ENCODE measurements around the gene EXOSC3.
A peak's percentile ranks its signal among the peaks of the same experiment; 100 is the strongest.
"Not testable (repeated sequence)": the region's sequence is repeated elsewhere in the genome, so short reads cannot be mapped to it uniquely, and the experiment has no call there.

The EXOSC3 gene

GRCh38 chr9:37811906-37812476 lies 27.1 kb upstream of the EXOSC3 start:
- 100% methylated on average over 3 of the region's 6 CpGs for WGBS (ENCODE audit: insufficient coverage)
- no peak overlapping the region for H3K4me3 ChIP-seq (ENCODE audit: control insufficient read depth in 1 of 7, extremely low read depth in 1 of 7, insufficient read depth in 4 of 7, low read depth in 2 of 7, low read length in 6 of 7)
- H3K4me1 ChIP-seq (ENCODE audit: control extremely low read depth in 1 of 4, control insufficient read depth in 4 of 4, insufficient read depth in 4 of 4, low read length in 3 of 4): no peaks in the 10 kb centered on the region
- ChIA-PET CTCF (no interaction called here), POLR2A (no interaction called here)
- peaks cover 0 to 6% (median 2%) of the 10 kb centered on the region in 4 experiments for H3K36me3 ChIP-seq (ENCODE audit: control insufficient read depth in 4 of 4, insufficient read depth in 4 of 4, low read length in 3 of 4)
- peak in 1 of 3 donors; percentile 7 for DNase-seq
- H3K9me3 ChIP-seq (ENCODE audit: control extremely low read depth in 1 of 5, control insufficient read depth in 4 of 5, insufficient read depth in 2 of 5, low read depth in 1 of 5, low read length in 4 of 5): peaks cover 0 to 3% (median 0%) of the 10 kb centered on the region in 5 experiments
- H3K27ac ChIP-seq (ENCODE audit: insufficient read depth in 1 of 2, low read depth in 1 of 2, low read length in 2 of 2, poor library complexity in 1 of 2, severe bottlenecking in 2 of 2): no peak overlapping the region
- H3K27me3 ChIP-seq (replicated peaks in 2 of 5; ENCODE audit: control insufficient read depth in 4 of 5, insufficient read depth in 5 of 5, low read length in 4 of 5): no peaks in the 10 kb centered on the region

- not testable (repeated sequence) for H3K27ac ChIP-seq (ENCODE audit: insufficient read depth in 1 of 2, low read depth in 1 of 2, low read length in 2 of 2, poor library complexity in 1 of 2, severe bottlenecking in 2 of 2); H3K27me3 ChIP-seq (replicated peaks in 2 of 5; ENCODE audit: control insufficient read depth in 4 of 5, insufficient read depth in 5 of 5, low read length in 4 of 5); H3K4me3 ChIP-seq (ENCODE audit: control insufficient read depth in 1 of 7, extremely low read depth in 1 of 7, insufficient read depth in 4 of 7, low read depth in 2 of 7, low read length in 6 of 7); H3K9me3 ChIP-seq (ENCODE audit: control extremely low read depth in 1 of 5, control insufficient read depth in 4 of 5, insufficient read depth in 2 of 5, low read depth in 1 of 5, low read length in 4 of 5); H3K4me1 ChIP-seq (ENCODE audit: control extremely low read depth in 1 of 4, control insufficient read depth in 4 of 4, insufficient read depth in 4 of 4, low read length in 3 of 4); DNase-seq; H3K36me3 ChIP-seq (ENCODE audit: control insufficient read depth in 4 of 4, insufficient read depth in 4 of 4, low read length in 3 of 4)
- ChIA-PET CTCF (interaction anchor here (0.9 kb wide), 1 partner anchor 9 kb away, joined by 3 read pairs; no protein-coding TSS in a partner anchor), POLR2A (interaction anchor here (0.7 kb wide), 1 partner anchor 57 kb away, joined by 3 read pairs; no protein-coding TSS in a partner anchor)
- 100% methylated on average over 14 of the region's 15 CpGs for WGBS (ENCODE audit: insufficient coverage)
Measured at GRCh38 chr9:37809676-37810075, 24.8 kb upstream of the EXOSC3 start.

GRCh38 chr9:37806271-37806670 lies 21.4 kb upstream of the EXOSC3 start:
- Histone ChIP-seq H3K36me3 (ENCODE audit: control insufficient read depth in 4 of 4, insufficient read depth in 4 of 4, low read length in 3 of 4) (peaks cover 0 to 6% (median 2%) of the 10 kb centered on the region in 4 experiments), H3K9me3 (ENCODE audit: control extremely low read depth in 1 of 5, control insufficient read depth in 4 of 5, insufficient read depth in 2 of 5, low read depth in 1 of 5, low read length in 4 of 5) (peaks cover 0 to 3% (median 0%) of the 10 kb centered on the region in 5 experiments), H3K27ac (ENCODE audit: insufficient read depth in 1 of 2, low read depth in 1 of 2, low read length in 2 of 2, poor library complexity in 1 of 2, severe bottlenecking in 2 of 2) (no peak overlapping the region), H3K4me3 (ENCODE audit: control insufficient read depth in 1 of 7, extremely low read depth in 1 of 7, insufficient read depth in 4 of 7, low read depth in 2 of 7, low read length in 6 of 7) (no peak overlapping the region), H3K27me3 (replicated peaks in 2 of 5; ENCODE audit: control insufficient read depth in 4 of 5, insufficient read depth in 5 of 5, low read length in 4 of 5) (no peaks in the 10 kb centered on the region), H3K4me1 (ENCODE audit: control extremely low read depth in 1 of 4, control insufficient read depth in 4 of 4, insufficient read depth in 4 of 4, low read length in 3 of 4) (peaks cover 13 to 17% (median 15%) of the 10 kb centered on the region in 4 experiments)
- WGBS (ENCODE audit: insufficient coverage): no CpG with 5 or more reads among the region's 4 CpGs
- ChIA-PET POLR2A (no interaction called here), CTCF (interaction anchor here (1.8 kb wide), 1 partner anchor 13 kb away, joined by 7 read pairs; no protein-coding TSS in a partner anchor)
- no peak for DNase-seq

GRCh38 chr9:37801959-37802711 lies 17.3 kb upstream of the EXOSC3 start:
- Histone ChIP-seq H3K36me3 (ENCODE audit: control insufficient read depth in 4 of 4, insufficient read depth in 4 of 4, low read length in 3 of 4) (peaks cover 0 to 3% (median 0%) of the 10 kb centered on the region in 4 experiments), H3K27ac (ENCODE audit: insufficient read depth in 1 of 2, low read depth in 1 of 2, low read length in 2 of 2, poor library complexity in 1 of 2, severe bottlenecking in 2 of 2) (peak overlapping the region in 1 of 2 experiments; percentile 87), H3K9me3 (ENCODE audit: control extremely low read depth in 1 of 5, control insufficient read depth in 4 of 5, insufficient read depth in 2 of 5, low read depth in 1 of 5, low read length in 4 of 5) (no peaks in the 10 kb centered on the region), H3K27me3 (replicated peaks in 2 of 5; ENCODE audit: control insufficient read depth in 4 of 5, insufficient read depth in 5 of 5, low read length in 4 of 5) (no peaks in the 10 kb centered on the region), H3K4me1 (ENCODE audit: control extremely low read depth in 1 of 4, control insufficient read depth in 4 of 4, insufficient read depth in 4 of 4, low read length in 3 of 4) (peaks cover 15 to 22% (median 18%) of the 10 kb centered on the region in 4 experiments), H3K4me3 (ENCODE audit: control insufficient read depth in 1 of 7, extremely low read depth in 1 of 7, insufficient read depth in 4 of 7, low read depth in 2 of 7, low read length in 6 of 7) (peak overlapping the region in 6 of 7 experiments; percentile 82 to 98 (median 90))
- POLR2A ChIA-PET: no interaction called here
- CTCF ChIA-PET: no interaction called here
- DNase-seq: peak in 1 of 3 donors; percentile 9
- WGBS (ENCODE audit: insufficient coverage): 94% methylated on average over 9 of the region's 10 CpGs

GRCh38 chr9:37801287-37801850 lies 16.5 kb upstream of the EXOSC3 start:
- peaks cover 15 to 23% (median 18%) of the 10 kb centered on the region in 4 experiments for H3K4me1 ChIP-seq (ENCODE audit: control extremely low read depth in 1 of 4, control insufficient read depth in 4 of 4, insufficient read depth in 4 of 4, low read length in 3 of 4)
- DNase-seq: peak in 2 of 3 donors; percentile 11 to 17
- H3K36me3 ChIP-seq (ENCODE audit: control insufficient read depth in 4 of 4, insufficient read depth in 4 of 4, low read length in 3 of 4): peaks cover 0 to under 1% (median 0%) of the 10 kb centered on the region in 4 experiments
- H3K9me3 ChIP-seq (ENCODE audit: control extremely low read depth in 1 of 5, control insufficient read depth in 4 of 5, insufficient read depth in 2 of 5, low read depth in 1 of 5, low read length in 4 of 5): no peaks in the 10 kb centered on the region
- H3K27ac ChIP-seq (ENCODE audit: insufficient read depth in 1 of 2, low read depth in 1 of 2, low read length in 2 of 2, poor library complexity in 1 of 2, severe bottlenecking in 2 of 2): peak overlapping the region; percentile 70 to 87
- 3% methylated on average over 38 of the region's 45 CpGs for WGBS (ENCODE audit: insufficient coverage)
- ChIA-PET POLR2A (interaction anchor here (1.4 kb wide), 1 partner anchor 17 kb away, joined by 7 read pairs; the partner anchor contains the start of gene EXOSC3), CTCF (interaction anchor here (0.9 to 1.5 kb wide), 2 partner anchors 16 to 25 kb away, joined by 3 to 4 read pairs; partner anchors contain the start of gene EXOSC3)
- H3K27me3 ChIP-seq (replicated peaks in 2 of 5; ENCODE audit: control insufficient read depth in 4 of 5, insufficient read depth in 5 of 5, low read length in 4 of 5): no peaks in the 10 kb centered on the region
- H3K4me3 ChIP-seq (ENCODE audit: control insufficient read depth in 1 of 7, extremely low read depth in 1 of 7, insufficient read depth in 4 of 7, low read depth in 2 of 7, low read length in 6 of 7): peak overlapping the region; percentile 71 to 98 (median 89)

GRCh38 chr9:37800631-37801286 lies 15.9 kb upstream of the EXOSC3 start, which contains the start of gene DCAF10:
DCAF10 (plus strand) TSS chr9:37800797; CDS start chr9:37800867, 70 bp downstream.
- Histone ChIP-seq H3K36me3 (ENCODE audit: control insufficient read depth in 4 of 4, insufficient read depth in 4 of 4, low read length in 3 of 4) (no peaks in the 10 kb centered on the region), H3K4me1 (ENCODE audit: control extremely low read depth in 1 of 4, control insufficient read depth in 4 of 4, insufficient read depth in 4 of 4, low read length in 3 of 4) (peaks cover 15 to 29% (median 21%) of the 10 kb centered on the region in 4 experiments), H3K27ac (ENCODE audit: insufficient read depth in 1 of 2, low read depth in 1 of 2, low read length in 2 of 2, poor library complexity in 1 of 2, severe bottlenecking in 2 of 2) (peak within 1 kb of the TSS; percentile 70 to 87), H3K27me3 (replicated peaks in 2 of 5; ENCODE audit: control insufficient read depth in 4 of 5, insufficient read depth in 5 of 5, low read length in 4 of 5) (no peaks in the 10 kb centered on the region), H3K9me3 (ENCODE audit: control extremely low read depth in 1 of 5, control insufficient read depth in 4 of 5, insufficient read depth in 2 of 5, low read depth in 1 of 5, low read length in 4 of 5) (no peaks in the 10 kb centered on the region), H3K4me3 (ENCODE audit: control insufficient read depth in 1 of 7, extremely low read depth in 1 of 7, insufficient read depth in 4 of 7, low read depth in 2 of 7, low read length in 6 of 7) (peak within 1 kb of the TSS; percentile 71 to 98 (median 89))
- WGBS (ENCODE audit: insufficient coverage): 0% methylated on average over 50 of the region's 72 CpGs
- ChIA-PET POLR2A (interaction anchor here (1.1 to 1.4 kb wide), 2 partner anchors 16 to 52 kb away, joined by 3 to 7 read pairs; partner anchors contain the start of gene EXOSC3), CTCF (interaction anchor here (0.9 to 1.5 kb wide), 2 partner anchors 16 to 25 kb away, joined by 3 to 4 read pairs; partner anchors contain the start of gene EXOSC3)
- DNase-seq: peak; percentile 89 to 92 (median 91)
